ENCODE data around the gene ISG15. TPM values are rescaled to one million over a fixed set of nuclear protein-coding genes. Genes with fewer than 3 reads are reported as not detected.

ISG15 gene
- total and polyA plus RNA-seq, 8 donors, result 8.3 to 90.0 (median 15.7) TPM

GRCh38 chr1:1051127-1051810 lies 38.0 kb downstream of the ISG15 start:
- no peak overlapping the region for H3K27ac ChIP-seq
- H3K9me3 ChIP-seq, result no peaks in the 10 kb centered on the region
- ATAC-seq (no peak), DNase-seq (no peak)
- no peak overlapping the region for H3K4me3 ChIP-seq
- intact Hi-C loops (cut with DNase I), result no loop called here
- H3K36me3 ChIP-seq, result peaks cover 0 to 75% of the 10 kb centered on the region in 2 donors
- H3K4me1 ChIP-seq, result no peaks in the 10 kb centered on the region
- TF ChIP-seq CTCF (IDR thresholded peaks at IDR 0.05), result no peak
- H3K27me3 ChIP-seq, result no peaks in the 10 kb centered on the region

GRCh38 chr1:1052003-1052840 lies 38.9 kb downstream of the ISG15 start:
- no peak for ATAC-seq

GRCh38 chr1:1053022-1053421 lies 39.7 kb downstream of the ISG15 start:
- ATAC-seq, result no peak
- H3K9me3 ChIP-seq, result no peaks in the 10 kb centered on the region
- intact Hi-C loops (cut with DNase I), result no loop called here
- no peak for DNase-seq
- TF ChIP-seq CTCF (IDR thresholded peaks at IDR 0.05), result no peak
- no peak overlapping the region for H3K4me3 ChIP-seq
- peaks cover 0 to under 1% of the 10 kb centered on the region in 2 donors for H3K4me1 ChIP-seq
- peaks cover 0 to 14% of the 10 kb centered on the region in 2 donors for H3K27me3 ChIP-seq
- H3K27ac ChIP-seq, result no peak overlapping the region
- H3K36me3 ChIP-seq, result peaks cover 0 to 58% of the 10 kb centered on the region in 2 donors

More at GRCh38 chr1:1052003-1052840, 38.9 kb downstream of the ISG15 start:
- Histone ChIP-seq H3K27me3 (peaks cover 0 to 6% of the 10 kb centered on the region in 2 donors), H3K27ac (no peak overlapping the region), H3K9me3 (no peaks in the 10 kb centered on the region), H3K36me3 (peaks cover 0 to 66% of the 10 kb centered on the region in 2 donors), H3K4me3 (no peak overlapping the region), H3K4me1 (no peaks in the 10 kb centered on the region)
- intact Hi-C loops (cut with DNase I), result no loop called here
- no peak for TF ChIP-seq CTCF (IDR thresholded peaks at IDR 0.05)
- no peak for DNase-seq

GRCh38 chr1:1053682-1054081 lies 40.4 kb downstream of the ISG15 start:
- H3K4me1 ChIP-seq, result peaks cover under 1 to 8% of the 10 kb centered on the region in 2 donors
- DNase-seq (no peak), ATAC-seq (no peak)
- intact Hi-C loops (cut with DNase I), result no loop called here
- no peak for TF ChIP-seq CTCF (IDR thresholded peaks at IDR 0.05)
- no peaks in the 10 kb centered on the region for H3K9me3 ChIP-seq
- H3K27me3 ChIP-seq, result peaks cover 0 to 21% of the 10 kb centered on the region in 2 donors
- H3K4me3 ChIP-seq, result no peak overlapping the region
- no peak overlapping the region for H3K27ac ChIP-seq
- H3K36me3 ChIP-seq, result peaks cover 0 to 56% of the 10 kb centered on the region in 2 donors

GRCh38 chr1:1054099-1054700 lies 40.9 kb downstream of the ISG15 start:
- H3K9me3 ChIP-seq, result no peaks in the 10 kb centered on the region
- TF ChIP-seq CTCF (IDR thresholded peaks at IDR 0.05), result no peak
- H3K27me3 ChIP-seq, result peaks cover 0 to 26% of the 10 kb centered on the region in 2 donors
- H3K27ac ChIP-seq, result no peak overlapping the region
- H3K4me3 ChIP-seq, result no peak overlapping the region
- intact Hi-C loops (cut with DNase I), result no loop called here
- peaks cover 6 to 13% of the 10 kb centered on the region in 2 donors for H3K4me1 ChIP-seq
- peaks cover 0 to 56% of the 10 kb centered on the region in 2 donors for H3K36me3 ChIP-seq
- DNase-seq, result no peak
- no peak for ATAC-seq
